Measurements from ENCODE around the gene UBQLNL.

DNA sequence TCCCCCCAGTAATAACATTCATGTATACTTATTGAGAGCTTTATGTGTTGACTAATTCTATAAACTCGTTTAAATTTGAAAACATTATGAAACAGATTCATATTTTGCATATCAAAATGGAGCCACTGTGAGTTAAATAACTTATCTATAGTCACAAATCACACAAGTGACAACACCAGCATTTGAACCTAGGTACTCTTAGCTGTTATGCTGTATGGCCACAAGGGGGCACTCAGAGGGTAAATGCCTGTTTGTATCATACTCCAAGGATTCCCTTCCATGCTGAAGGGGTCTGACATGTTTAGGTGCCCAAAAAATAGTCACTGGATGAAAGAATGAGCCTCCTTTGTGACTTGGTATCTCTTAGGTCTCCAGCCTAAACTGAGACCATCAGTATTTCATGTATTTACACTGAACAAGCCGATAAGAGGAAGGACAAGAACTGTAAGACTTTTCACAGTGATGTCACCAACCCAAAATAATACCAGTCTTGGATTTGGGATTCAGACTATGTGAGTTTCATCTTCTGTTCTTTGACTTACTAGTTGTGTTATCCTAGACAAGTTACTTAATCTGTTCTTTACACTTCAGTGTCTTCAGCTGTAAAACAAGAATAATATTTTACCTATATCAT lies 40.2 kb downstream of the UBQLNL start:
- TF ChIP-seq ZNF394 (tag by site-specific recombination; IDR thresholded peaks at IDR 0.05; ENCODE audit: borderline replicate concordance) (no peak), ZNF24 (tag by site-specific recombination; IDR thresholded peaks at IDR 0.05) (no peak), SP7 (tag by site-specific recombination; IDR thresholded peaks at IDR 0.05) (no peak), ZNF184 (tag by site-specific recombination; IDR thresholded peaks at IDR 0.05) (no peak)

All from HEK293 (cell line).